ENCODE measurements around the gene PAPSS1. TPM values are rescaled to one million over a fixed set of nuclear protein-coding genes. Genes with fewer than 3 reads are reported as not detected.

PAPSS1 gene
- total and polyA plus RNA-seq, 2 experiments from 2014 or later: 72.0 to 85.8 TPM

- no peak overlapping the region for H3K4me3 ChIP-seq
- H3K79me2 ChIP-seq (replicated peaks; ENCODE audit: insufficient read depth): peaks cover 6% of the 10 kb centered on the region
- Mint-ChIP-seq H3K4me1 (no peaks in the 10 kb centered on the region), H3K36me3 (ENCODE audit: low read depth) (peaks cover 27% of the 10 kb centered on the region), H3K4me3 (no peak overlapping the region), H3K27ac (no peak overlapping the region), H3K9me3 (peaks cover 4% of the 10 kb centered on the region; the same call in 2 of the 3 replicates), H3K27me3 (ENCODE audit: insufficient read depth, low read depth, poor library complexity) (peaks cover 3% of the 10 kb centered on the region)
- H3K27me3 ChIP-seq (ENCODE audit: insufficient read depth): no peaks in the 10 kb centered on the region
- no peak overlapping the region for H3K27ac ChIP-seq (ENCODE audit: low read depth)
- no peak for TF ChIP-seq REST (IDR thresholded peaks at IDR 0.05; ENCODE audit: unreplicated experiment)
- ATAC-seq: no peak
- no peaks in the 10 kb centered on the region for H3F3A ChIP-seq (replicated peaks; ENCODE audit: low read depth)
- no peaks in the 10 kb centered on the region for H3K9me2 ChIP-seq (ENCODE audit: insufficient read depth)
- H4K20me1 ChIP-seq (replicated peaks; ENCODE audit: insufficient read depth): no peaks in the 10 kb centered on the region
- no peak overlapping the region for H3K4me2 ChIP-seq
- H3K4me1 ChIP-seq (ENCODE audit: insufficient read depth): no peaks in the 10 kb centered on the region
- H3K36me3 ChIP-seq (ENCODE audit: insufficient read depth): no peaks in the 10 kb centered on the region
- H2AFZ ChIP-seq: no peak overlapping the region
- no peak for DNase-seq (ENCODE audit: low spot score)
These were observed 94.6 kb downstream of the PAPSS1 start for GRCh38 chr4:107625391-107625902.

- Mint-ChIP-seq H3K4me3 (no peak overlapping the region), H3K4me1 (no peaks in the 10 kb centered on the region), H3K36me3 (ENCODE audit: low read depth) (peaks cover 21% of the 10 kb centered on the region), H3K9me3 (peaks cover 4% of the 10 kb centered on the region; the same call in 2 of the 3 replicates), H3K27ac (no peak overlapping the region), H3K27me3 (ENCODE audit: insufficient read depth, low read depth, poor library complexity) (peaks cover 3% of the 10 kb centered on the region)
- Histone ChIP-seq H2AFZ (no peak overlapping the region), H3K27me3 (ENCODE audit: insufficient read depth) (no peaks in the 10 kb centered on the region), H3K36me3 (ENCODE audit: insufficient read depth) (no peaks in the 10 kb centered on the region), H3K4me2 (no peak overlapping the region), H3K4me1 (ENCODE audit: insufficient read depth) (no peaks in the 10 kb centered on the region), H4K20me1 (replicated peaks; ENCODE audit: insufficient read depth) (no peaks in the 10 kb centered on the region), H3K27ac (ENCODE audit: low read depth) (no peak overlapping the region), H3F3A (replicated peaks; ENCODE audit: low read depth) (no peaks in the 10 kb centered on the region), H3K9me2 (ENCODE audit: insufficient read depth) (no peaks in the 10 kb centered on the region), H3K79me2 (replicated peaks; ENCODE audit: insufficient read depth) (peaks cover 9% of the 10 kb centered on the region), H3K4me3 (no peak overlapping the region)
- no peak for ATAC-seq
- no peak for DNase-seq (ENCODE audit: low spot score)
- TF ChIP-seq POLR2AphosphoS5 (IDR thresholded peaks at IDR 0.05; ENCODE audit: low read depth): no peak
- no peak for TF ChIP-seq EZH2phosphoT487 (IDR thresholded peaks at IDR 0.05; ENCODE audit: unreplicated experiment)
- TF ChIP-seq ZNF331 (CRISPR knock-in tag; IDR thresholded peaks at IDR 0.05; ENCODE audit: low read depth): no peak
- TF ChIP-seq STAT1 (IDR thresholded peaks at IDR 0.05; ENCODE audit: unreplicated experiment): no peak
- TF ChIP-seq ZNF114 (CRISPR knock-in tag; IDR thresholded peaks at IDR 0.05): no peak
- TF ChIP-seq EZH2 (IDR thresholded peaks at IDR 0.05; ENCODE audit: low read depth, unreplicated experiment): no peak
- TF ChIP-seq ETS1 (IDR thresholded peaks at IDR 0.05): no peak
- no peak for TF ChIP-seq ZNF462 (CRISPR knock-in tag; IDR thresholded peaks at IDR 0.05)
These were observed 96.0 kb downstream of the PAPSS1 start for GRCh38 chr4:107624024-107624423.
